Right lobe of liver (tissue), 6 donors: ENCODE data around the gene SERPINI1. TPM values are rescaled to one million over a fixed set of nuclear protein-coding genes. Genes with fewer than 3 reads are reported as not detected.

Experiments used
- ATAC-seq, 4 donors: fragments of 200-7000 bp; cut with Tn5 transposase; one replicate each; pipeline ENCODE4 v1.9.1; 2020; ENCODE audit warnings: mild to moderate bottlenecking in 4 of 4, moderate library complexity in 4 of 4
- DNase-seq, 3 donors: peaks; one replicate each; pipeline ENCODE4 v3.0.0-alpha.2; 2020
- H3K27ac ChIP-seq, 3 donors: fragments of 200-600 bp; one replicate each; pipeline ENCODE4 v1.8.0; 2022
- H3K27me3 ChIP-seq, 2 donors: fragments of 200-600 bp; one replicate each; pipeline ENCODE4 v1.8.0; 2022
- H3K36me3 ChIP-seq, 4 donors: fragments of 200-600 bp; sonication (generic) in 1 of 4; one replicate each; pipeline versions ENCODE4 v1.5.1 to v1.8.0; 2017 to 2022; ENCODE audit warnings: control low read depth in 1 of 4
- H3K4me1 ChIP-seq, 4 donors: fragments of 200-600 bp; sonication (generic) in 1 of 4; one replicate each; pipeline versions ENCODE4 v1.5.1 to v1.8.0; 2017 to 2022; ENCODE audit warnings: control low read depth in 1 of 4
- H3K4me3 ChIP-seq, 3 donors: fragments of 200-600 bp; one replicate each; pipeline ENCODE4 v1.8.0; 2022
- H3K9me3 ChIP-seq, 4 donors: fragments of 200-600 bp; sonication (generic) in 1 of 4; one replicate each; pipeline versions ENCODE4 v1.5.1 to v1.8.0; 2017 to 2022; ENCODE audit warnings: control low read depth in 1 of 4
- POLR2A ChIP-seq: fragments of 450-650 bp; IDR thresholded peaks from one replicate; pipeline ENCODE4 v1.6.1; 2017; ENCODE audit warnings: antibody characterized with exemption, mild to moderate bottlenecking
- WGBS: methylation state at CpG from one replicate; pipeline ENCODE4 v1.1.6; 2018; ENCODE audit warnings: low coverage, low lambda C conversion rate; ENCODE audit not compliant: insufficient coverage; ENCODE audit errors: missing lambda C conversion rate; 5-methylcytosine and 5-hydroxymethylcytosine counted together
- intact Hi-C, 2 donors: fragments of 100-400 bp; cut with DNase I; formaldehyde crosslinking; loops; one replicate each; pipeline versions ENCODE4 v1.11.2 to v1.14.1; 2022
- total RNA-seq, 6 experiments: library from RNA; depleted of rRNA in 2 of 6; stranded (reverse); fragments of >200 nt in 2 of 6; fragmentation: NEBNext Ultra II Directional in 3 of 6; extraction: Animal tissue kit (Norgen Biotek cat#: 25700) in 3 of 6; gene quantifications; one replicate each; pipeline versions ENCODE4 v1.1.0 to v1.2.4, GENCODE V29; 2016 to 2023
- TF ChIP-seq, protein P1 (sequence below), 4 donors: fragments of 200-600 bp in 3 of 4; fragments of 450-650 bp in 1 of 4; IDR thresholded peaks; one replicate each; pipeline versions ENCODE4 v1.5.1 to v1.8.0; 2016 to 2022; ENCODE audit warnings: antibody characterized with exemption in 4 of 4, mild to moderate bottlenecking in 2 of 4
- donor health status: DM: no; HTN: yes; CAD: no.
- donor health status: DM: no; HTN: no; CAD: no.
- donor health status: DM: no; HTN: no; CAD: no.
- donor health status: DM: no; HTN: yes; CAD: no.
- donor health status: DM: no; HTN: yes; CAD: no.

SERPINI1 gene
- total RNA-seq, 6 experiments from 2014 or later: 0.40 to 3.0 (median 0.62) TPM

DNA sequence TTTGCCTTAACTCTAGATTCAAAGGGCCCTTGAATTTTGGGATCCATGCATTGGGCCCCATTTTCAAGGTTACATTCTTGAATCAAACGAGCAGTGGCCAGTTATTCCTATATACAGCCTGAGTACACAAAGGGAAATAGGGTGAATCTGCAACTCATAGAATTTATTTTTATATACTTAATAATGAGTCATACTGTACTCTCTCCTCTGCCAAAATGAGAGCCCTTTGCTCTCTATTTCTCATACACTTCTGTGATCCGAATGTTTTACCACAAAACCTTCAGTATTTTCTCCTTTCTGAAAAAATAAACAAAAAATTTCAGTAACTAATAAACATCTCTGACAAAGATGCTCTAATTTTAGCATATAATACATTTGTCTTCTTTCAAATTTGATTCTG lies 116.7 kb downstream of the SERPINI1 start:
- Histone ChIP-seq H3K27me3 (no peaks in the 10 kb centered on the region), H3K36me3 (no peaks in the 10 kb centered on the region), H3K4me3 (no peak overlapping the region), H3K27ac (no peak overlapping the region), H3K9me3 (no peaks in the 10 kb centered on the region), H3K4me1 (no peaks in the 10 kb centered on the region)
- TF ChIP-seq POLR2A: no peak
- TF ChIP-seq, protein P1, sequence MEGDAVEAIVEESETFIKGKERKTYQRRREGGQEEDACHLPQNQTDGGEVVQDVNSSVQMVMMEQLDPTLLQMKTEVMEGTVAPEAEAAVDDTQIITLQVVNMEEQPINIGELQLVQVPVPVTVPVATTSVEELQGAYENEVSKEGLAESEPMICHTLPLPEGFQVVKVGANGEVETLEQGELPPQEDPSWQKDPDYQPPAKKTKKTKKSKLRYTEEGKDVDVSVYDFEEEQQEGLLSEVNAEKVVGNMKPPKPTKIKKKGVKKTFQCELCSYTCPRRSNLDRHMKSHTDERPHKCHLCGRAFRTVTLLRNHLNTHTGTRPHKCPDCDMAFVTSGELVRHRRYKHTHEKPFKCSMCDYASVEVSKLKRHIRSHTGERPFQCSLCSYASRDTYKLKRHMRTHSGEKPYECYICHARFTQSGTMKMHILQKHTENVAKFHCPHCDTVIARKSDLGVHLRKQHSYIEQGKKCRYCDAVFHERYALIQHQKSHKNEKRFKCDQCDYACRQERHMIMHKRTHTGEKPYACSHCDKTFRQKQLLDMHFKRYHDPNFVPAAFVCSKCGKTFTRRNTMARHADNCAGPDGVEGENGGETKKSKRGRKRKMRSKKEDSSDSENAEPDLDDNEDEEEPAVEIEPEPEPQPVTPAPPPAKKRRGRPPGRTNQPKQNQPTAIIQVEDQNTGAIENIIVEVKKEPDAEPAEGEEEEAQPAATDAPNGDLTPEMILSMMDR (IDR thresholded peaks at IDR 0.05): no peak
- intact Hi-C loops: no loop called here
- WGBS: 69% methylated on average over 2 of the region's 2 CpGs
- no peak for ATAC-seq
- DNase-seq: no peak

GRCh38 chr3:167854063-167854462 lies 118.5 kb downstream of the SERPINI1 start:
- DNase-seq: no peak
- no peaks in the 10 kb centered on the region for H3K4me1 ChIP-seq
- H3K4me3 ChIP-seq: no peak overlapping the region
- no peak overlapping the region for H3K27ac ChIP-seq
- intact Hi-C loops: no loop called here
- no peaks in the 10 kb centered on the region for H3K9me3 ChIP-seq
- no peaks in the 10 kb centered on the region for H3K36me3 ChIP-seq
- WGBS: 89% methylated on average over 1 of the region's 1 CpG
- no peaks in the 10 kb centered on the region for H3K27me3 ChIP-seq
- no peak for ATAC-seq
- TF ChIP-seq, protein P1 (IDR thresholded peaks at IDR 0.05): no peak
- TF ChIP-seq POLR2A: no peak

DNA sequence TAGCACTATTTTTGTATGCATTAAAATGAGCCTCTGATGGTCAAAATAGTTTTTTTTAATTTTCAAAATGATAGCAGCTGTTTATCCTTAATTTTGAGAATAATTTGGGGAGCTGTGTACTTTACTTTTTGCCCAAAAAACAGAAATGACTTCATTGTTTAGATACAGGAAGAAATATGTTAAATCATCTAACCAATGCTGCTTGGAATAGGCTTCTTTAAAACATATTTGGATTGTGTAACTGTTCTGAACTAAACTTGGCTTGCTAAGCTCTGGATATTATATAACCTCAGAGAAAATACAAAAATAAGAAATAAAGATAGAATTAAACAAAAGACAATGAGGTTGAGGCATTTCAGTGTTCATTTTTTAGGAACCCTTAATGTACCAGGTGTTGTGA lies 119.3 kb downstream of the SERPINI1 start:
- Histone ChIP-seq H3K36me3 (no peaks in the 10 kb centered on the region), H3K4me1 (no peaks in the 10 kb centered on the region), H3K4me3 (no peak overlapping the region), H3K27me3 (no peaks in the 10 kb centered on the region), H3K27ac (no peak overlapping the region), H3K9me3 (no peaks in the 10 kb centered on the region)
- TF ChIP-seq, protein P1 (IDR thresholded peaks at IDR 0.05): no peak
- TF ChIP-seq POLR2A: no peak
- DNase-seq: no peak
- ATAC-seq: no peak
- intact Hi-C loops: no loop called here

DNA sequence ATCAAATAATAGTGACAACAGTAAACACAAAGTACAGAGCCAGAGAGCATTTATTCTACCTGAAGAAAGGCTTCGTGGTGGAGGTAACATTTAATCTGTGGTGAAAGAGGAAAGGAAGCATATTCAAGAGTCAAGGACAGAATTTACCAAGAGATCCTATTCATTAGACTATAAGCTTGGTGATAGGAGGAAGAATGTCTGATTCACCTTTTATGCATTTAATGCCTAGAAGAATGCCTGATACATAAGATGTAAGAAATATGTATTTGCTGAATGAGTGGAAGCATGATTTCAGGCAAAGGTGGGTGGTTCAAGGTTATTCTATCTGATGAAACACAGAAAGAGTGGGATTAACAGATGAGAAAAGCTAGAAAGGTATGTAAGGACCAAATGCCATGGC lies 119.8 kb downstream of the SERPINI1 start:
- Histone ChIP-seq H3K27me3 (no peaks in the 10 kb centered on the region), H3K4me1 (no peaks in the 10 kb centered on the region), H3K36me3 (no peaks in the 10 kb centered on the region), H3K9me3 (no peaks in the 10 kb centered on the region), H3K4me3 (no peak overlapping the region), H3K27ac (no peak overlapping the region)
- DNase-seq (no peak), ATAC-seq (no peak)
- WGBS: 27% methylated on average over 1 of the region's 1 CpG
- intact Hi-C loops: no loop called here
- no peak for TF ChIP-seq POLR2A
- TF ChIP-seq, protein P1 (IDR thresholded peaks at IDR 0.05): no peak

DNA sequence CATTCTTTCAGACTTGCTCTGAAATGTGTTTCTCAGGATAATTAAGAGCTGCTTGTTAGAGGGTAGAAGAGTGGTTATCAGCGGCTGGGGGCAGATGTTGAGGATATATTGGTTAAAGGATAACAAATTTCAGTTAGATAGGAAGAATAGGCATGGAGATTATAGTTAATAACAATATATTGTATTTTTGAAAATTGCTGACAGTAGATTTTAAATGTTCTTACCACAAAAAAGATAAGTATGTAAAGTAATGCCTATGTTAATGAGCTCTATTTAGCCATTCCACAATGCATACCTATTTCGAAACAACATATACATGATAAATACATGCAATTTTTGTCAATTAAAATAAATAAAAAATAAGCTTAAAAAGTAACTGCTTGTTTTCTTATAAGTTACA lies 123.3 kb downstream of the SERPINI1 start:
- WGBS: 85% methylated on average over 2 of the region's 2 CpGs
- no peak overlapping the region for H3K4me3 ChIP-seq
- H3K27me3 ChIP-seq: no peaks in the 10 kb centered on the region
- DNase-seq (no peak), ATAC-seq (no peak)
- no peaks in the 10 kb centered on the region for H3K36me3 ChIP-seq
- H3K4me1 ChIP-seq: peaks cover 0 to 9% (median 0%) of the 10 kb centered on the region in 4 donors
- intact Hi-C loops: no loop called here
- TF ChIP-seq, protein P1 (IDR thresholded peaks at IDR 0.05): no peak
- no peak overlapping the region for H3K27ac ChIP-seq
- no peaks in the 10 kb centered on the region for H3K9me3 ChIP-seq
